Vagina (tissue), 2 donors: ENCODE results near the gene CFAP61.

Experiments
- CTCF ChIP-seq, 3 experiments: fragments of 450-650 bp in 2 of 3; fragments of 200-600 bp in 1 of 3; sonication (generic) in 1 of 3; IDR thresholded peaks; one replicate each; pipeline ENCODE4 v1.5.1; 2017 to 2019; ENCODE audit warnings: antibody characterized with exemption in 3 of 3, mild to moderate bottlenecking in 2 of 3, moderate library complexity in 2 of 3
- POLR2A ChIP-seq, 2 donors: fragments of 450-650 bp; IDR thresholded peaks; one replicate each; pipeline ENCODE4 v1.6.1; 2017; ENCODE audit warnings: antibody characterized with exemption in 2 of 2, mild to moderate bottlenecking in 2 of 2, moderate library complexity in 2 of 2
- POLR2AphosphoS5 ChIP-seq, 2 donors: sonication (generic); formaldehyde crosslinking; IDR thresholded peaks; one replicate each; pipeline ENCODE4 v1.9.0; 2017; ENCODE audit warnings: antibody characterized with exemption in 2 of 2, mild to moderate bottlenecking in 2 of 2, low read depth in 1 of 2; ENCODE audit not compliant: insufficient read depth in 1 of 2

DNA sequence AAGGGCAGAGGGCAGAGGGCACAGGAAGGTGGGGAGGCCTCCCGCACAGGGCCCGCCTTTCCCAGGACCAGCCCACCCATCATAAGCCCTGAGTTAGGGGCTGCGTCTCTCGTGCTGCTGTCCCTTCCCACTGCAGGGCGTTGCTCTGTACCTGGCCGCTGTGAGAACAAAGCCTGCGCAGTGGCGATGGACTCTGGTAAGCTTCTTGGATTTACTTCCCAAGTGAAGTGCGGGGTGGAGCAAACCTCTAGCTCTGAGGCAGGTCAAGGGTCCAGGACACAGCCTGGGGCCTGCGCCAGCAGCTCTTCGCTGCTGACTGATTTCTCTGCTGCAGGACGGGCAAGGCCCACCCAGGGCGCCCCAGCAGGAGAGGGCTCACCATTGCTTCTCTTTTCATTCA is 339.4 kb downstream of the CFAP61 start:
- TF ChIP-seq CTCF (IDR thresholded peaks at IDR 0.05) (no peak), POLR2AphosphoS5 (IDR thresholded peaks at IDR 0.05; ENCODE audit: insufficient read depth in 1 of 2, low read depth in 1 of 2) (no peak), POLR2A (IDR thresholded peaks at IDR 0.05) (no peak)
